Natural killer cell (primary cell): ENCODE results near the gene MED13. TPM values are rescaled to one million over a fixed set of nuclear protein-coding genes. Genes with fewer than 3 reads are reported as not detected.

Source experiments
- ATAC-seq, 3 donors: fragments of 150-1000 bp in 2 of 3; fragments of 200-7000 bp in 1 of 3; cut with Tn5 transposase; 1 replicate in 1 of 3; 2 replicates in 2 of 3; pipeline ENCODE4 v1.10.0; 2021; ENCODE audit warnings: mild to moderate bottlenecking in 2 of 3, moderate library complexity in 2 of 3
- DNase-seq, 2 donors: peaks; one replicate each; pipeline versions ENCODE4 v3.0.0 to v3.0.0-alpha.2; 2013 to 2021; ENCODE audit warnings: mixed read lengths in 1 of 2
- H3K27ac ChIP-seq: one replicate; pipeline ENCODE4 v1.5.1; 2013; ENCODE audit warnings: mild to moderate bottlenecking, low read length
- H3K27me3 ChIP-seq: one replicate; pipeline ENCODE4 v1.6.1; 2013; ENCODE audit warnings: low read length; ENCODE audit not compliant: control insufficient read depth, insufficient read depth
- H3K36me3 ChIP-seq: one replicate; pipeline ENCODE4 v1.6.1; 2013; ENCODE audit warnings: low read length; ENCODE audit not compliant: control insufficient read depth, insufficient read depth
- H3K4me1 ChIP-seq: one replicate; pipeline ENCODE4 v1.6.1; 2013; ENCODE audit warnings: low read length; ENCODE audit not compliant: control insufficient read depth, insufficient read depth
- H3K4me3 ChIP-seq: one replicate; pipeline ENCODE4 v1.5.1; 2013; ENCODE audit warnings: low read length
- H3K9me3 ChIP-seq: one replicate; pipeline ENCODE4 v1.6.1; 2013; ENCODE audit warnings: low read length; ENCODE audit not compliant: control insufficient read depth, insufficient read depth
- H3K27ac Mint-ChIP-seq, 2 donors: one replicate each; pipeline ENCODE4 v1.8.0; 2022; ENCODE audit warnings: mild to moderate bottlenecking in 2 of 2, mixed read lengths in 2 of 2, moderate library complexity in 1 of 2
- H3K27me3 Mint-ChIP-seq, 2 donors: one replicate each; pipeline ENCODE4 v1.8.0; 2022; ENCODE audit warnings: low read depth in 2 of 2, mixed read lengths in 2 of 2
- H3K36me3 Mint-ChIP-seq: one replicate; pipeline ENCODE4 v1.8.0; 2022; ENCODE audit warnings: mixed read lengths
- H3K4me1 Mint-ChIP-seq, 2 donors: one replicate each; pipeline ENCODE4 v1.8.0; 2022; ENCODE audit warnings: mixed read lengths in 2 of 2
- H3K4me3 Mint-ChIP-seq: one replicate; pipeline ENCODE4 v1.8.0; 2022; ENCODE audit warnings: mild to moderate bottlenecking, moderate library complexity, mixed read lengths
- H3K9me3 Mint-ChIP-seq, 2 donors: one replicate each; pipeline ENCODE4 v1.8.0; 2022; ENCODE audit warnings: mixed read lengths in 2 of 2
- CTCF ChIP-seq: fragments of 200-600 bp; IDR thresholded peaks from one replicate; pipeline ENCODE4 v1.8.0; 2022; ENCODE audit warnings: antibody characterized with exemption
- WGBS: methylation state at CpG from one replicate; pipeline ENCODE4 v1.1.7; 2013; ENCODE audit warnings: missing lambda C conversion rate; ENCODE audit not compliant: insufficient coverage; 5-methylcytosine and 5-hydroxymethylcytosine counted together
- intact Hi-C: fragments of 100-400 bp; cut with micrococcal nuclease; formaldehyde crosslinking; loops from one replicate; pipeline ENCODE4 v1.14.2; 2022
- total RNA-seq, 4 donors: library from RNA; stranded (reverse); fragments of 120-200 nt in 1 of 4; gene quantifications; one replicate each; pipeline versions ENCODE4 v1.2.3 to v1.2.4, GENCODE V29; 2013 to 2022

The MED13 gene
- total RNA-seq, 3 donors from 2014 or later (not counting 1 experiment from before 2014, with no cell fraction given), result 107 to 122 (median 116) TPM

GRCh38 chr17:61970030-61970429 is 95.0 kb downstream of the MED13 start:
- intact Hi-C loops, result no loop called here
- peaks cover 0 to 11% of the 10 kb centered on the region in 2 donors for H3K4me1 Mint-ChIP-seq

GRCh38 chr17:61968757-61969156 is 96.3 kb downstream of the MED13 start:
- Mint-ChIP-seq H3K27me3 (no peaks in the 10 kb centered on the region), H3K9me3 (no peaks in the 10 kb centered on the region), H3K4me3 (no peak overlapping the region), H3K36me3 (no peaks in the 10 kb centered on the region), H3K27ac (no peak overlapping the region), H3K4me1 (no peaks in the 10 kb centered on the region)
- ATAC-seq, result no peak
- H3K27me3 ChIP-seq, result no peaks in the 10 kb centered on the region
- no peak for TF ChIP-seq CTCF
- H3K4me1 ChIP-seq, result no peaks in the 10 kb centered on the region
- intact Hi-C loops, result no loop called here
- no peak overlapping the region for H3K4me3 ChIP-seq
- peaks cover 69% of the 10 kb centered on the region for H3K36me3 ChIP-seq
- WGBS, result 98% methylated on average over 5 of the region's 5 CpGs
- H3K9me3 ChIP-seq, result no peaks in the 10 kb centered on the region
- DNase-seq, result no peak
- H3K27ac ChIP-seq, result no peak overlapping the region

More at GRCh38 chr17:61970030-61970429, 95.0 kb downstream of the MED13 start:
- peaks cover 58% of the 10 kb centered on the region for H3K36me3 ChIP-seq
- no peak for DNase-seq
- no peak for ATAC-seq
- no peak for TF ChIP-seq CTCF
- H3K27ac ChIP-seq, result no peak overlapping the region
- Mint-ChIP-seq H3K27me3 (no peaks in the 10 kb centered on the region), H3K36me3 (peaks cover 6% of the 10 kb centered on the region), H3K4me3 (no peak overlapping the region), H3K27ac (no peak overlapping the region), H3K9me3 (no peaks in the 10 kb centered on the region)
- WGBS, result 87% methylated on average over 1 of the region's 1 CpG
- H3K4me3 ChIP-seq, result no peak overlapping the region
- H3K27me3 ChIP-seq, result no peaks in the 10 kb centered on the region
- H3K9me3 ChIP-seq, result no peaks in the 10 kb centered on the region
- no peaks in the 10 kb centered on the region for H3K4me1 ChIP-seq

- Mint-ChIP-seq H3K27me3 (no peaks in the 10 kb centered on the region), H3K27ac (no peak overlapping the region), H3K4me1 (no peaks in the 10 kb centered on the region), H3K9me3 (no peaks in the 10 kb centered on the region), H3K4me3 (no peak overlapping the region), H3K36me3 (no peaks in the 10 kb centered on the region)
- no peak for DNase-seq
- Histone ChIP-seq H3K9me3 (no peaks in the 10 kb centered on the region), H3K36me3 (peaks cover 76% of the 10 kb centered on the region), H3K27me3 (no peaks in the 10 kb centered on the region), H3K4me3 (no peak overlapping the region), H3K27ac (no peak overlapping the region), H3K4me1 (no peaks in the 10 kb centered on the region)
- no peak for ATAC-seq
- no peak for TF ChIP-seq CTCF
- intact Hi-C loops, result no loop called here
- 100% methylated on average over 2 of the region's 2 CpGs for WGBS
Measured at GRCh38 chr17:61967729-61968128, 97.3 kb downstream of the MED13 start.

- no peak for ATAC-seq
- H3K36me3 ChIP-seq, result peaks cover 74% of the 10 kb centered on the region
- Mint-ChIP-seq H3K27ac (no peak overlapping the region), H3K4me3 (no peak overlapping the region), H3K4me1 (no peaks in the 10 kb centered on the region), H3K9me3 (no peaks in the 10 kb centered on the region), H3K27me3 (no peaks in the 10 kb centered on the region), H3K36me3 (no peaks in the 10 kb centered on the region)
- H3K4me1 ChIP-seq, result no peaks in the 10 kb centered on the region
- TF ChIP-seq CTCF, result no peak
- no peak overlapping the region for H3K4me3 ChIP-seq
- WGBS, result 0% methylated on average over 1 of the region's 1 CpG
- intact Hi-C loops, result no loop called here
- no peaks in the 10 kb centered on the region for H3K27me3 ChIP-seq
- DNase-seq, result no peak
- H3K27ac ChIP-seq, result no peak overlapping the region
- H3K9me3 ChIP-seq, result no peaks in the 10 kb centered on the region
Measured at GRCh38 chr17:61966191-61966590, 98.9 kb downstream of the MED13 start.
